Activated gamma-delta T cell (primary cell): ENCODE results near the gene CTNS.
"Not testable (repeated sequence)": the region's sequence is repeated elsewhere in the genome, so short reads cannot be mapped to it uniquely, and the experiment has no call there.

Experiments
- DNase-seq: peaks from one replicate; lab custom pipeline; 2025; lab: John Stamatoyannopoulos, UW

CTNS gene

DNA sequence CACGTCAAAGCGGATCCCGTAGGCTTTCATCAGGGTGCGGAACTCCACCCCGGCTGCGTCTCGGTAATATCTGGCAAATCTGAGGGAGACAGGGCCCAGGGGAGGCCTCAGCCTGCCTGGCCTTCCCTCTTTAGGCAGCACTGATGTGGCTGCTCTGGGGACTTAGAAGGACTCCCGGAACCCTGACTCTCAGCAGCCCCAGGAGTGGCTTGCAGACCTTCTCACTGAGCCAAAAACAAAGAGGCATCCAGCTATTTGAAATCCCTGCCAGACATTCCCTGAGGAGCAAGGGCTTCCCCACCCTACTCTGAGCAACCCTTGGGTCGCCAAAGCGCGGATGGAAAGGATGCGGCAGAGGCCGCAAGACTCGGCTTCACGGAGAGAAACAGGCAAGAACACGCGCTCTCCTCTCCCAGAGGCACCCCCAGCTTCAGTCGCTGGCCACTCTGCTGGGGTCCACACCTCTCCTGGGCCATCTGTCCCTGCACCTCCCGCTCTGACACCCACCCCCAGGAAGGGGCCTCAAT is 51.5 kb downstream of the CTNS start:
- no peak for DNase-seq

DNA sequence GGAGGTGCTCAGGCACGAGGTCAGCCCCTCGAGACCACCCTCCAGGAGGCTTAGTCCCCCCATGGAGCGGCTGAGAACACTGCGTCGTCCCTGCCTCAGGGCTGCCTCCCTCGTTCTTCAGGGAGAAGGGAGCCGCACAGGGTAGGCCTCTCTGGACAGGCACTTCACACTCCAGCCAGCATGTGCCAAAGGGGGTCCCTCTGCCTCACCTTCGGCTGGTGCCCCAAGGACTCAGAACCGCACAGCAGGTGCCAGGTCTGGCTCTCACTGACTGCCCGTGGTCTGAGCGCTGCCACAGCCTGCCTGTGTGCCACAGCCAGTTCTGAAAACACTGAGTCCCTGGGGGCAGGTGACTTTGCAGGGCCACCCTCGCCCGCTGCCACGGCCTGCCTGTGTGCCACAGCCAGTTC is 52.3 kb downstream of the CTNS start:
- DNase-seq: no peak

GRCh38 chr17:3689262-3690093 is 52.9 kb downstream of the CTNS start:
- DNase-seq: no peak

- no peak for DNase-seq
Measured at GRCh38 chr17:3690094-3690715, 53.6 kb downstream of the CTNS start.

DNA sequence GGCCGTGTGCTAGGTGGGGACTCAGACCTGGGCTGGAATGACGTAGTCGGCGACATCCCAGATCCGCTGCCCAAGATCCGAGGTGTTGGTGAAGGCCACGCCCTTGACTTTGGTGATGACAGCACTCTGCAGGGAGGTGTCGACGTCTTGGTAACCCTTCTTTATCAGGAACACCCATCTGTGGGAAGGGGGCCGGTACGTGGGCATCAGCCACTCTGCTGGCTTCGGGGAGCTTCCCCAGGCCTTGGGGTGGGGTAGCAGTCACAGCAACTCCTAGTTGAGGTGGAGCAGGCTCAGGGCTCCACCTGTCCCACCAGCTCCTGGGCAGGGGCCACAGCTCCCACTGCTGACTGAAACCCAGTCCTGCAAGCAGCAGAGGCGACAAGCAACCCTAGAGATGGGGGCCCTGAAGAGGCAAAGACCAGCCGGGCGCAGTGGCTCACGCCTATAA is 55.1 kb downstream of the CTNS start:
- no peak for DNase-seq

- DNase-seq: no peak
Measured at GRCh38 chr17:3692346-3692745, 55.8 kb downstream of the CTNS start.

GRCh38 chr17:3693141-3693540 is 56.6 kb downstream of the CTNS start:
- no peak for DNase-seq

- no peak for DNase-seq
Measured at GRCh38 chr17:3693829-3694231, 57.3 kb downstream of the CTNS start.

GRCh38 chr17:3695129-3695722 is 58.7 kb downstream of the CTNS start:
- no peak for DNase-seq

DNA sequence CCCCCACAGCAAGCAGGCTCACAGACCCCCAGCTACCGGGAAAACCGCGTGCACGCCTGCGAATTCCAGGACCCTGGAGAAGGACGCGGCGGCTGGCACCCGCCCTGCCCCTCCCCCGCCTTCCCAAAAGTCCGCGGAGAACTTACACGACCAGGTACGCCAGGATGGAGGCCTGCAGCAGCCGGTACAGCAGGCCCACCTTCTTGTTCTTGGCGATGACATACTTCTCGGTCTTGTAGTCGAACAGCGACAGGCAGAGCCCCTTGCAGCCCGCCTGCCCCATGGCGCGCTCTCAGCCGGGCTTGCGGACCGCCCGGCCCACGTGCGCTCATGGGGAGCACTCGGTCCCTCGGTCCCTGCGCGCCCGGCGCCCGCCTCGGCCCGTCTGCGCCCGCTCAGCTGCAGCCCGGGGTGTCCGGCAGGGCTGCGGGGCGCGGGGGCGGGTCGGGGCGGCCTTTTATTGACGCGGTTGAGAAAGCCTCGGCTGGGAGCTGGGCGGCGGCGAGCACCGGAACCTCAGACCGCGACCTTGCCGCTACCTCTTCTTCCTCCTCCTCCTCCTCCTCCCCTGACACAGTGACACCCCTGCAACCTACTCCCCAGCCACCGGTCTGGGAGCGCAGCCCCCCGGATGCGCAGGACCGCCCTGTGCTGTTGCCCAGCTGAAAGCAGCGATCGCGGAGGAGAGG is 59.3 kb downstream of the CTNS start, which contains the start of gene P2RX5:
Gene P2RX5, minus strand, starts transcription at position 433 of the 689 bp plus-strand sequence. Its CDS starts 150 bp downstream, at position 283.
- peak; percentile 34 for DNase-seq

- DNase-seq: no peak
Measured at GRCh38 chr17:3697103-3697476, 60.5 kb downstream of the CTNS start.

DNA sequence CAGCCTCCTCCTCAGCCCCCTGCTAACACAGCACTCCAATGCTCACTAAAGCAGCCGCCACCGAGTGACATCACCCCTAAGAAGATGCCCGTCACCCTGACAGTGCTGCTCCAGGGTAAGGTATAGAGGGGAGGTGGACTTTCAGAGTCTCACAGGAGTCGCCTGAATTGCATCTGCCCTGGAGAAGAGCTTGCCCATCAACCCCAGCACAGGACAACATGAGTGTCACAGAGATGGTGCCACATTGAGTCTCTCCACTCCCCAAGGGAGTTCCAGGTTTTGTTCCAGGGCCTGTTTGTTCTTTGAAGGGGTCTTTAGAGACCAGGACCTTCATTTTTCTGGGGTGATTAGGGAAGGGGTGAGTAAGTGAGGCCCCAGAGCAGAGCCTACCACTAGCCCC is 61.6 kb downstream of the CTNS start:
- no peak for DNase-seq

DNA sequence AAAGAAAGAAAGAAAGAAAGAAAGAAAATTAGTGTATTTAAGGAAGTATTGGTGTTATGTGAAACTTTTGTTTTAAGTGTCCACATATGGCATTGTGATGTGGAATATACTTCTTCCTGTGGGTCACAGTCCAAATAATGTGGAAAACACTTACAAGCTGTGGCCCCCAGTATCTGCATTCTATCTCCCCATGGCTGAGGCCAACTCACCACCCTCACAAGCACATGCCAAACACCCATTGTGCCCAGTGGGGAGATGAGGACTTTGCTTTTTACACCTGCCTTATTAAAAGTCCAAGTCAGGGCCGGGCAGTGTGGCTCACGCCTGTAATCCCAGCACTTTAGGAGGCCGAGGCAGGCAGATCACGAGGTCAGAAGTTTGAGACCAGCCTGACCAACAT is 63.4 kb downstream of the CTNS start:
- no peak for DNase-seq

GRCh38 chr17:3702041-3702539 is 65.5 kb downstream of the CTNS start:
- not testable (repeated sequence) for DNase-seq

DNA sequence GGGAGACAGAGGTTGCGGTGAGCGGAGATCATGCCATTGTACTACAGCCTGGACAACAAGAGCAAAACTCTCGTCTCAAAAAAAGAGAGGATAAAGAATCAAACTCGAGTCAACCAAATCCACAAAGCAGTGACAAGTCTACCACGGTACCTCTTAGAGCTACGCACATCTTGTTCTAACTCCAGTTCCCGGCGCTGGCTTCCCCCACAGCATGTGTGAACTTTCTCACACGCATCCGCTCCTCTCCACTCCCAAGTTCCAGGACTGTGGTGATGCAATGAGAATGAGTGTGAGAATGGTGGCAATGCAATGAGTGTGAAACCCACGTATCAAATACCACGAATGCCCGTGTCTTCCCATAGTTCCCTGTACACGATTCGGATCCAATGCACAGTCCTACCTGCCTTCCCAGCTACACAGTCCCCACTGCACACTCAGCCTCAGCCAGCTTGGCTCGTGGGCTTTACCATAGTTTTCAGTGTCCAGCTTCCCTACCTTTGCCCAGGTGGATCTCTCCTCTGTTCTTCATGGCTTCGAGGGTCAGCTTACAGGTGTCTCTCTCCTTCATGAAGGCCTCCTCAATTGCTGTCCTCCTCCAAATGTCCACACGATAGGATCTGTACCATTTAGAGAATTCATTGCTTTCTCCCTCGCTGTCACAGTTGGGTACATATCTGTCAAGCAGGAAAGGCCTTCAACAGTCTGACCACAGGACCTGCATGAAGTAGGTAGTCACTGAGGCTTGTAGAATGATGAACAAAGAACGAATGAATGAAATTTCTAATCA is 68.6 kb downstream of the CTNS start:
- DNase-seq: no peak

GRCh38 chr17:3705718-3705984 is 69.1 kb downstream of the CTNS start:
- not testable (repeated sequence) for DNase-seq

- DNase-seq: no peak
Measured at GRCh38 chr17:3708366-3708765, 71.8 kb downstream of the CTNS start.

DNA sequence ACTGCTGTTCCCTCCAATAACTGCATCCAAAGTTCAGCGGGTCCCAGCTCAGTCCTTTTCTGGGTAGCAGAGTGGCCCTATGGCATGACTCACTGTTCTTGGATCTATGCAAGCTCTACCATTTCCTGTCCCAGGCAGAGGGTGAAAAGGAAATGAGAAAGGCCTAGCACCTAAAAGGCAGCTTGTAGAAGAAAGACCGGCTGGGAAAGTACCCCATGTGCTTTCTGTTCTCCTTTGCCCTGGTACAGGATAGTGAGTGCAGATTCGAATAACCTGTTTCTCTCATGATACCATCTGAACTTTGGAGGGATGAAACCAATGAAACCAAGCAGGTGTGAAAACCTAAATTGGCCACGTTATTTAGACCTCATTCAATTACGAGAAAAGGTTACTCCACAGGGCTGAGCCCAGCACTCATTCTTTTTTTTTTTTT is 74.4 kb downstream of the CTNS start:
- DNase-seq: no peak
